Trophoblast cell (in vitro differentiated cells and primary cell): Measurements from ENCODE around the gene FAM20C.
A peak's percentile ranks its signal among the peaks of the same experiment; 100 is the strongest.
"Not testable (repeated sequence)": the region's sequence is repeated elsewhere in the genome, so short reads cannot be mapped to it uniquely, and the experiment has no call there.

ENCODE experiments used
- DNase-seq, 2 donors: peaks; one replicate each; pipeline ENCODE4 v3.0.0-alpha.2; 2016
- H2AFZ ChIP-seq: 2 replicates; pipeline ENCODE4 v1.6.1; 2013; ENCODE audit warnings: low read length, moderate library complexity, mild to moderate bottlenecking; ENCODE audit not compliant: insufficient read depth, poor library complexity
- H2AK5ac ChIP-seq: 2 replicates; pipeline ENCODE4 v1.6.1; 2013; ENCODE audit warnings: mild to moderate bottlenecking, low read length
- H2BK120ac ChIP-seq: 2 replicates; pipeline ENCODE4 v1.6.1; 2013; ENCODE audit warnings: low read length, mild to moderate bottlenecking, moderate library complexity; ENCODE audit not compliant: insufficient read depth, poor library complexity
- H2BK12ac ChIP-seq: 2 replicates; pipeline ENCODE4 v1.6.1; 2013; ENCODE audit warnings: mild to moderate bottlenecking, low read length, moderate library complexity
- H2BK5ac ChIP-seq: 2 replicates; pipeline ENCODE4 v1.6.1; 2013; ENCODE audit warnings: low read length, low read depth, moderate library complexity, mild to moderate bottlenecking; ENCODE audit not compliant: poor library complexity
- H3K14ac ChIP-seq: 2 replicates; pipeline ENCODE4 v1.6.1; 2013; ENCODE audit warnings: mild to moderate bottlenecking, low read length
- H3K18ac ChIP-seq: 2 replicates; pipeline ENCODE4 v1.6.1; 2013; ENCODE audit warnings: mild to moderate bottlenecking, low read length
- H3K23ac ChIP-seq: 2 replicates; pipeline ENCODE4 v1.6.1; 2013; ENCODE audit warnings: low read length
- H3K27ac ChIP-seq: 2 replicates; pipeline ENCODE4 v1.5.1; 2013; ENCODE audit warnings: low read depth, mild to moderate bottlenecking, inconsistent platforms, low read length, moderate library complexity
- H3K27me3 ChIP-seq: 2 replicates; pipeline ENCODE4 v1.6.1; 2013; ENCODE audit warnings: inconsistent platforms, mild to moderate bottlenecking, low read length, moderate library complexity; ENCODE audit not compliant: insufficient read depth
- H3K36me3 ChIP-seq, 2 experiments: 1 replicate in 1 of 2; 2 replicates in 1 of 2; pipeline ENCODE4 v1.6.1; 2013; ENCODE audit warnings: low read length in 2 of 2, mild to moderate bottlenecking in 2 of 2, moderate library complexity in 1 of 2; ENCODE audit not compliant: insufficient read depth in 2 of 2, control insufficient read depth in 1 of 2
- H3K4ac ChIP-seq: 2 replicates; pipeline ENCODE4 v1.6.1; 2013; ENCODE audit warnings: low read depth, mild to moderate bottlenecking, low read length, moderate library complexity
- H3K4me1 ChIP-seq, 2 experiments: 1 replicate in 1 of 2; 2 replicates in 1 of 2; pipeline ENCODE4 v1.6.1; 2013; ENCODE audit warnings: low read length in 2 of 2, mild to moderate bottlenecking in 2 of 2, moderate library complexity in 1 of 2; ENCODE audit not compliant: insufficient read depth in 2 of 2, control insufficient read depth in 1 of 2
- H3K4me2 ChIP-seq: 2 replicates; pipeline ENCODE4 v1.6.1; 2013; ENCODE audit warnings: inconsistent platforms, mild to moderate bottlenecking, low read length, moderate library complexity
- H3K4me3 ChIP-seq: 2 replicates; pipeline ENCODE4 v1.5.1; 2013; ENCODE audit warnings: mild to moderate bottlenecking, low read depth, low read length, inconsistent platforms
- H3K79me1 ChIP-seq: one replicate; pipeline ENCODE4 v1.6.1; 2013; ENCODE audit warnings: low read length
- H3K79me2 ChIP-seq: 2 replicates; pipeline ENCODE4 v1.6.1; 2013; ENCODE audit warnings: low read length, mild to moderate bottlenecking; ENCODE audit not compliant: control insufficient read depth, insufficient read depth, poor library complexity
- H3K9ac ChIP-seq: 2 replicates; pipeline ENCODE4 v1.6.1; 2013; ENCODE audit warnings: mild to moderate bottlenecking, low read length
- H3K9me3 ChIP-seq: 2 replicates; pipeline ENCODE4 v1.6.1; 2013; ENCODE audit warnings: low read depth, mild to moderate bottlenecking, control low read depth, inconsistent platforms, low read length; ENCODE audit not compliant: insufficient read depth
- H4K12ac ChIP-seq: 2 replicates; pipeline ENCODE4 v1.6.1; 2013; ENCODE audit warnings: low read depth, mild to moderate bottlenecking, low read length, moderate library complexity
- H4K8ac ChIP-seq: 2 replicates; pipeline ENCODE4 v1.6.1; 2013; ENCODE audit warnings: low read depth, mild to moderate bottlenecking, low read length, moderate library complexity
- H4K91ac ChIP-seq: one replicate; pipeline ENCODE4 v1.6.1; 2013; ENCODE audit warnings: low read depth, mild to moderate bottlenecking, low read length, moderate library complexity
- WGBS: extraction: QIAGEN DNeasy Blood & Tissue Kit; methylation state at CpG from one replicate; pipeline ENCODE4 v1.1.7; 2013; ENCODE audit warnings: missing lambda C conversion rate; ENCODE audit not compliant: insufficient read length, insufficient coverage; ENCODE audit errors: extremely low coverage; 5-methylcytosine and 5-hydroxymethylcytosine counted together

FAM20C gene

DNA sequence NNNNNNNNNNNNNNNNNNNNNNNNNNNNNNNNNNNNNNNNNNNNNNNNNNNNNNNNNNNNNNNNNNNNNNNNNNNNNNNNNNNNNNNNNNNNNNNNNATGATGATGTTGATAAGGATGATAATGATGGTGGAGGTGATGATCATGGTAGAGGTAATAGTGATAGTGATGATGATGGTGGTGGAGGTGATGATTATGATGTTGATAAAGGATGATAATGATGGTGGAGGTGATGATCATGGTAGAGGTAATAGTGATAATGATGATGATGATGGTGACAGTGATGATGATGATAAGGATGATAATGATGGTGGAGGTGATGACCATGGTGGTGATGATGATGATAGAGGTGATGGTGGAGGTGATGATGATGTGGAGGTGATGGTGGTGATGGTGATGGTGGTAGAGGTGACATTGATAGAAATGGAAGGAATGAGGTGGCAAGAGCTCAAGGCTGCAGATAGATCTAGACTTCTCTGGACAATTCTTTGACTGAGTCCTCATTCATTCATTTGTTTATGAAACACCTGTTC is 47.8 kb downstream of the FAM20C start:
- no peak overlapping the region for H2BK12ac ChIP-seq
- H2BK120ac ChIP-seq: no peak overlapping the region
- H4K12ac ChIP-seq: no peak overlapping the region
- no peak for DNase-seq
- H3K4ac ChIP-seq: no peak overlapping the region
- no peaks in the 10 kb centered on the region for H3K79me2 ChIP-seq
- no peaks in the 10 kb centered on the region for H3K36me3 ChIP-seq
- H3K27ac ChIP-seq: no peak overlapping the region
- H2BK5ac ChIP-seq: no peak overlapping the region
- H3K79me1 ChIP-seq: peaks cover 2% of the 10 kb centered on the region
- H3K4me2 ChIP-seq: no peak overlapping the region
- H2AFZ ChIP-seq: no peak overlapping the region
- H2AK5ac ChIP-seq: no peak overlapping the region
- H4K8ac ChIP-seq: no peak overlapping the region
- H3K14ac ChIP-seq: no peak overlapping the region
- H3K4me1 ChIP-seq: peaks cover 9 to 10% of the 10 kb centered on the region in 2 experiments
- no peak overlapping the region for H3K4me3 ChIP-seq
- no peak overlapping the region for H4K91ac ChIP-seq
- H3K18ac ChIP-seq: no peak overlapping the region
- peaks cover 2% of the 10 kb centered on the region for H3K9me3 ChIP-seq
- H3K9ac ChIP-seq: no peak overlapping the region
- H3K27me3 ChIP-seq: no peaks in the 10 kb centered on the region
- no peak overlapping the region for H3K23ac ChIP-seq

DNA sequence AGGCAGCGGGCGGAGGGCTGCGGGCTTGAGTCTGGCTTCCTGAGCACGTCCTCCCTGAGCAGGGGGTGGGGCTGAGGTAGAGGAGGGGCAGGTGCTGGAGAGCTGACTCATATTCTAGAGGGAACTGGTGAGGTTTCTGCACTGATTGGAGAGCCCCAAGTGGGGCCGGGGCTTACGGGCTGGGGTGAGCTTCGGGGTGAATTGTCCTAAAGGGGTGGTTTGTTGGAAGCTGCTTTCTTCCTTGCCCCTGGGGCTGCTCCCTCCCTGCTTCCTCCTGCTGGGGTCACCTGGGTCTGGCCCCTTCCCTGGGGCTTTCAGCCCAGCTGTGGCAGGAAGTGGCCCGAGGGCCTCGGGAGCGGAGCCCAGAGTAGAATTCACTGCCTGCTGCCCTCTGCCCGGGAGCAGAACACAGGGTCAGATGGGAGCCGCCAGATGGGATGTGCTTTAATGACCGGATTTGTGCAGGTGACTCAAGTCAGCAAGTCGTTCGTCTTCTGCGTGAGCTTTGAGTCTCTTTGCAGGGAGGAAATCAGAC is 48.6 kb downstream of the FAM20C start:
- no peak overlapping the region for H3K14ac ChIP-seq
- no peak overlapping the region for H2BK120ac ChIP-seq
- no peak overlapping the region for H3K4me3 ChIP-seq
- H2AK5ac ChIP-seq: no peak overlapping the region
- H3K4me2 ChIP-seq: peak overlapping the region; percentile 27
- no peak overlapping the region for H2BK12ac ChIP-seq
- peak in 1 of 2 donors; percentile 27 for DNase-seq
- H3K23ac ChIP-seq: no peak overlapping the region
- H3K18ac ChIP-seq: no peak overlapping the region
- no peak overlapping the region for H3K27ac ChIP-seq
- H2AFZ ChIP-seq: no peak overlapping the region
- H3K9me3 ChIP-seq: peaks cover 2% of the 10 kb centered on the region
- H3K4me1 ChIP-seq: peaks cover 1 to 3% of the 10 kb centered on the region in 2 experiments
- no peak overlapping the region for H3K9ac ChIP-seq
- H3K79me1 ChIP-seq: no peaks in the 10 kb centered on the region
- no peak overlapping the region for H4K8ac ChIP-seq
- no peak overlapping the region for H3K4ac ChIP-seq
- no CpG with 5 or more reads among the region's 16 CpGs for WGBS
- H4K91ac ChIP-seq: no peak overlapping the region
- no peak overlapping the region for H2BK5ac ChIP-seq
- H3K79me2 ChIP-seq: no peaks in the 10 kb centered on the region
- no peak overlapping the region for H4K12ac ChIP-seq
- no peaks in the 10 kb centered on the region for H3K27me3 ChIP-seq
- no peaks in the 10 kb centered on the region for H3K36me3 ChIP-seq

DNA sequence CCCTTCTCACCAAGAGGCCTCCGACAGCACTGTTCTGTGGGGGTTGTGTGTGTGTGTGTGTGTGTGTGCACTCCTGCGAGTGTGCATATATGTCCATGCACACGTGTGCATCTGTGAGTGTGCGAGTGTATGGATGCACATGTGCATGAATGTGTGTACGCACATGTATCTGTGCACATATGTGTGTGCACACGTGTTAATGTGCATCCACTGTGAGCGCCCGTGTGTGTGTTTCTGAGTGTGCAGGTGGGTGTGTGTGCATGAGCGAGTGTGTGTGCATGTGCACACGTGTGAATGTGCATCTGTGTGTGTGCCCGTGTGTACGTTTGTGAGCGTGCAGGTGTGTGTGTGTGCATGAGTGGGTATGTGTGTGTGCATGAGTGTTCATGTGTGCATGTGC is 49.1 kb downstream of the FAM20C start:
- no CpG with 5 or more reads among the region's 13 CpGs for WGBS
- DNase-seq: no peak

DNA sequence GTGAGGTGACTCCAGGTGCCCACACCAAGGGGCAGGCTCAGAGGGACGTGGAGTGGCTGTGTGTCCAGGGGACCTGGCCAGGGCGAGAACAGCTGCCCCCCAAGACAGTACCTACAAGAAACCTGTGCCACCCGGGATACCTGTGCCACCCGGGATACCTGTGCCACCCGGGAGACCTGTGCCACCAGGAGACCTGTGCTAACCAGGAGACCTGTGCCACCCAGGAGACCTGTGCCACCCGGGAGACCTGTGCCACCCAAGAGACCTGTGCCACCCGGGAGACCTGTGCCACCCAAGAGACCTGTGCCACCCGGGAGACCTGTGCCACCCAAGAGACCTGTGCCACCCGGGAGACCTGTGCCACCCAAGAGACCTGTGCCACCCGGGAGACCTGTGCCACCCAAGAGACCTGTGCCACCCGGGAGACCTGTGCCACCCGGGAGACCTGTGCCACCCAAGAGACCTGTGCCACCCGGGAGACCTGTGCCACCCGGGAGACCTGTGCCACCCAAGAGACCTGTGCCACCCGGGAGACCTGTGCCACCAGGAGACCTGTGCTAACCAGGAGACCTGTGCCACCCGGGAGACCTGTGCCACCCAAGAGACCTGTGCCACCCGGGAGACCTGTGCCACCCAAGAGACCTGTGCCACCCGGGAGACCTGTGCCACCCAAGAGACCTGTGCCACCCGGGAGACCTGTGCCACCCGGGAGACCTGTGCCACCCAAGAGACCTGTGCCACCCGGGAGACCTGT is 50.6 kb downstream of the FAM20C start:
- not testable (repeated sequence) for H3K4me1 ChIP-seq, H3K27me3 ChIP-seq, H4K12ac ChIP-seq, H4K8ac ChIP-seq, H2AK5ac ChIP-seq, H3K4ac ChIP-seq, H3K9me3 ChIP-seq, H3K4me3 ChIP-seq, H3K23ac ChIP-seq, H3K36me3 ChIP-seq, H2BK5ac ChIP-seq, DNase-seq, H2AFZ ChIP-seq, H3K79me2 ChIP-seq, H3K4me2 ChIP-seq, H2BK12ac ChIP-seq, H3K14ac ChIP-seq, H3K27ac ChIP-seq, H3K9ac ChIP-seq, H3K18ac ChIP-seq, H2BK120ac ChIP-seq, H4K91ac ChIP-seq, H3K79me1 ChIP-seq
- WGBS: no CpG with 5 or more reads among the region's 21 CpGs

More for the DNA sequence above, 49.1 kb downstream of the FAM20C start:
- Histone ChIP-seq H3K79me2 (no peaks in the 10 kb centered on the region), H4K8ac (no peak overlapping the region), H3K23ac (no peak overlapping the region), H2AFZ (no peak overlapping the region), H3K9me3 (peaks cover 2% of the 10 kb centered on the region), H3K4me3 (peak overlapping the region; percentile 2), H2AK5ac (no peak overlapping the region), H2BK5ac (no peak overlapping the region), H3K4ac (no peak overlapping the region), H2BK120ac (no peak overlapping the region), H3K27ac (no peak overlapping the region), H2BK12ac (no peak overlapping the region), H3K14ac (no peak overlapping the region), H3K79me1 (no peaks in the 10 kb centered on the region), H3K18ac (no peak overlapping the region), H3K36me3 (no peaks in the 10 kb centered on the region), H4K91ac (no peak overlapping the region), H3K9ac (no peak overlapping the region), H4K12ac (no peak overlapping the region), H3K27me3 (no peaks in the 10 kb centered on the region), H3K4me1 (peaks cover 0 to 3% of the 10 kb centered on the region in 2 experiments), H3K4me2 (no peak overlapping the region)
